A549 (cell line): ENCODE results near the gene WDR48. TPM values are rescaled to one million over a fixed set of nuclear protein-coding genes. Genes with fewer than 3 reads are reported as not detected.

Experiments used
- ATAC-seq, 2 experiments: fragments of 200-7000 bp in 1 of 2; fragments of >200 bp in 1 of 2; cut with Nextera tagmentation in 1 of 2; cut with Tn5 transposase in 1 of 2; 3 replicates each; pipeline versions ENCODE4 v1.8.0 to v1.9.1; 2018 to 2020; ENCODE audit warnings: mild to moderate bottlenecking in 1 of 2, moderate library complexity in 1 of 2
- CTCF ChIA-PET: fragments of 300-600 bp; sonication (Branson Sonifier 250); formaldehyde crosslinking; extraction: SDS; loops from one replicate; lab custom pipeline; 2021; ENCODE audit warnings: antibody characterized with exemption, inconsistent platforms; lab: Yijun Ruan, JAX
- POLR2A ChIA-PET: fragments of 350-600 bp; formaldehyde crosslinking; extraction: SDS; loops from one replicate; lab custom pipeline; 2021; ENCODE audit warnings: antibody characterized with exemption, inconsistent platforms; lab: Yijun Ruan, JAX
- DNase-seq, 2 experiments: peaks; one replicate each; pipeline versions ENCODE4 v3.0.0 to v3.0.0-alpha.2; 2011 to 2016; ENCODE audit warnings: low read depth in 1 of 2, low spot score in 1 of 2
- FAIRE-seq: peaks from 2 replicates; lab custom pipeline; 2011; peaks lifted over from hg19 to GRCh38; lab: Jason Lieb, UNC
- H3K27ac ChIP-seq, 2 experiments: fragments of >200 bp; sonication (Bioruptor Twin); formaldehyde crosslinking; 3 replicates each; pipeline ENCODE4 v1.5.1; 2016 to 2017
- H3K4me1 ChIP-seq: fragments of >200 bp; sonication (Bioruptor Twin); formaldehyde crosslinking; 3 replicates; pipeline ENCODE4 v1.6.1; 2016
- H3K4me2 ChIP-seq: fragments of >200 bp; sonication (Bioruptor Twin); formaldehyde crosslinking; 3 replicates; pipeline ENCODE4 v1.6.1; 2016
- H3K4me3 ChIP-seq: fragments of >200 bp; sonication (Bioruptor Twin); formaldehyde crosslinking; 3 replicates; pipeline ENCODE4 v1.5.1; 2016
- H3K9me3 ChIP-seq: fragments of >200 bp; sonication (Bioruptor Twin); formaldehyde crosslinking; 3 replicates; pipeline ENCODE4 v1.6.1; 2016
- CBX8 ChIP-seq: fragments of 200-600 bp; sonication (generic); IDR thresholded peaks from 2 replicates; pipeline ENCODE4 v1.6.1; 2016
- CEBPB ChIP-seq, 2 experiments: fragments of >200 bp in 1 of 2; sonication (Bioruptor Twin) in 1 of 2; formaldehyde crosslinking in 1 of 2; IDR thresholded peaks; 2 replicates each; pipeline ENCODE4 v1.6.1; 2012 to 2016
- EP300 ChIP-seq, 2 experiments: fragments of >200 bp; sonication (Bioruptor Twin); formaldehyde crosslinking; IDR thresholded peaks; 2 replicates in 1 of 2; 3 replicates in 1 of 2; pipeline ENCODE4 v1.6.1; 2016 to 2017
- FOSB ChIP-seq: fragments of 250-450 bp; sonication (Bioruptor Pico); IDR thresholded peaks from 2 replicates; pipeline ENCODE4 v1.5.0; 2020; ENCODE audit warnings: mild to moderate bottlenecking, moderate library complexity
- FOSL2 ChIP-seq, 2 experiments: fragments of 450-650 bp in 1 of 2; fragments of >200 bp in 1 of 2; sonication (Bioruptor Twin) in 1 of 2; formaldehyde crosslinking; IDR thresholded peaks; 2 replicates each; pipeline versions ENCODE4 v1.5.0 to v1.6.1; 2016 to 2020; ENCODE audit warnings: mild to moderate bottlenecking in 1 of 2, moderate library complexity in 1 of 2
- GATA3 ChIP-seq: IDR thresholded peaks from 2 replicates; pipeline ENCODE4 v1.6.1; 2012; ENCODE audit warnings: borderline replicate concordance
- HEYL ChIP-seq: fragments of 250-450 bp; sonication (Bioruptor Pico); IDR thresholded peaks from 2 replicates; pipeline ENCODE4 v1.8.0; 2021; ENCODE audit warnings: mild to moderate bottlenecking, moderate library complexity
- HOXB13 ChIP-seq: fragments of 250-450 bp; sonication (Bioruptor Pico); IDR thresholded peaks from 2 replicates; pipeline ENCODE4 v1.5.0; 2020; ENCODE audit warnings: low read depth, mild to moderate bottlenecking, moderate library complexity
- HOXB5 ChIP-seq: fragments of 250-450 bp; sonication (Bioruptor Pico); IDR thresholded peaks from 2 replicates; pipeline ENCODE4 v1.5.0; 2020; ENCODE audit warnings: mild to moderate bottlenecking, moderate library complexity
- MAFK ChIP-seq: fragments of 450-650 bp; IDR thresholded peaks from 2 replicates; pipeline ENCODE4 v1.6.1; 2014; ENCODE audit not compliant: partially characterized antibody
- NPAS2 ChIP-seq: fragments of 250-450 bp; sonication (Bioruptor Pico); IDR thresholded peaks from 2 replicates; pipeline ENCODE4 v1.8.0; 2022; ENCODE audit warnings: mild to moderate bottlenecking, moderate library complexity, borderline replicate concordance
- POLR2AphosphoS2 ChIP-seq: conservative IDR thresholded peaks from 2 replicates; pipeline ENCODE4 v1.6.1; 2012; ENCODE audit warnings: low read length, improper control_type of control experiment, inconsistent platforms
- RAD21 ChIP-seq, 2 experiments: fragments of >200 bp in 1 of 2; sonication (Bioruptor Twin) in 1 of 2; formaldehyde crosslinking in 1 of 2; IDR thresholded peaks in 1 of 2; conservative IDR thresholded peaks in 1 of 2; 2 replicates in 1 of 2; 3 replicates in 1 of 2; pipeline ENCODE4 v1.6.1; 2012 to 2018; ENCODE audit warnings: inconsistent platforms in 1 of 2
- RNF2 ChIP-seq: fragments of 200-600 bp; sonication (generic); IDR thresholded peaks from 2 replicates; pipeline ENCODE4 v1.6.1; 2016; ENCODE audit warnings: low read depth, mild to moderate bottlenecking, antibody characterized with exemption, moderate library complexity, borderline replicate concordance
- SMC3 ChIP-seq: fragments of >200 bp; sonication (Bioruptor Twin); formaldehyde crosslinking; IDR thresholded peaks from 3 replicates; pipeline ENCODE4 v1.6.1; 2018; ENCODE audit warnings: inconsistent platforms
- SREBF2 ChIP-seq: fragments of 450-650 bp; IDR thresholded peaks from 2 replicates; pipeline ENCODE4 v1.6.1; 2014; ENCODE audit warnings: mild to moderate bottlenecking, moderate library complexity
- TFCP2L1 ChIP-seq: fragments of 250-450 bp; sonication (Bioruptor Pico); IDR thresholded peaks from 2 replicates; pipeline ENCODE4 v1.5.0; 2021; ENCODE audit warnings: mild to moderate bottlenecking
- TP53 ChIP-seq: fragments of 250-450 bp; sonication (Bioruptor Pico); IDR thresholded peaks from 2 replicates; pipeline ENCODE4 v1.5.0; 2021; ENCODE audit warnings: mild to moderate bottlenecking, moderate library complexity
- ZC3H11A ChIP-seq: fragments of 450-650 bp; IDR thresholded peaks from 2 replicates; pipeline ENCODE4 v1.6.1; 2014; ENCODE audit warnings: antibody characterized with exemption, mild to moderate bottlenecking
- ZNF302 ChIP-seq: fragments of 250-450 bp; sonication (Bioruptor Pico); IDR thresholded peaks from 2 replicates; pipeline ENCODE4 v1.9.0; 2021; ENCODE audit warnings: inconsistent platforms, mild to moderate bottlenecking, moderate library complexity
- ZSCAN20 ChIP-seq: fragments of 250-450 bp; sonication (Bioruptor Pico); IDR thresholded peaks from 2 replicates; pipeline ENCODE4 v1.8.0; 2022; ENCODE audit warnings: mild to moderate bottlenecking, moderate library complexity
- WGBS: methylation state at CpG from one replicate; pipeline ENCODE4 v1.1.6; 2017; ENCODE audit errors: missing lambda C conversion rate; 5-methylcytosine and 5-hydroxymethylcytosine counted together
- polyA plus RNA-seq, 4 experiments: library from polyadenylated mRNA; depleted of rRNA in 3 of 4; stranded (reverse); fragments of >200 nt; fragmentation: RNase III in 1 of 4; extraction: RNeasy Plus Mini Kit Qiagen cat#74134 plus additional on column Dnase treatment in 1 of 4; gene quantifications; 2 replicates in 3 of 4; 3 replicates in 1 of 4; pipeline ENCODE4 v1.2.3, GENCODE V29; 2011 to 2017
- TF ChIP-seq, protein P1 (sequence below): fragments of 450-650 bp; IDR thresholded peaks from 2 replicates; pipeline ENCODE4 v1.6.1; 2014; ENCODE audit warnings: antibody characterized with exemption
- TF ChIP-seq, protein P2 (sequence below): fragments of >200 bp; sonication (Bioruptor Twin); formaldehyde crosslinking; IDR thresholded peaks from 3 replicates; pipeline ENCODE4 v1.6.1; 2016
- TF ChIP-seq, protein P3 (sequence below): fragments of 200-600 bp; sonication (generic); IDR thresholded peaks from 2 replicates; pipeline ENCODE4 v1.6.1; 2016; ENCODE audit warnings: antibody characterized with exemption, mild to moderate bottlenecking, moderate library complexity
- TF ChIP-seq, protein P4 (sequence below): fragments of >200 bp; sonication (Bioruptor Twin); formaldehyde crosslinking; IDR thresholded peaks from 2 replicates; pipeline ENCODE4 v1.6.1; 2016

The WDR48 gene
- polyA plus RNA-seq, 2 of the 4 experiments (the other 2 are of a cell fraction), result 18.8 to 41.0 TPM

DNA sequence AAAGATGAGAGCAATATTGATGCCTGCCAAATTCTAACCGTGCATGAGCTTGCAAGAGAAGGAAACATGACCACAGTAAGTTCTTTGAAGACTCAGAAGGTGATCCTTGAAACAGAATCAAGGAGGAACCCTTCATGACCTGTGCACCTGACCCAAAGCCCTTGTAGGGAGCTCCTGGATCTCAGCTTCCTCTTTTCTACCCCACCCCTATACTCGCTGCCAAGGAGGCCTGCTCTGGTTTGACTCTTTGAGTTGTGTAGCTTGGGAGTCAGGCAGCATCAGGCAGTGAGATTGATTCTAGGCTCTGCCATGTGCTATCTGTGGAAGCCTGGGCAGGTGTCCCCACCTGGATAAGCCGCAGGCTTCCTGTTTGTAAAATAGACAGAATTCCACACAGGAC, 66.3 kb downstream of the WDR48 start:
- Histone ChIP-seq H3K4me3 (no peak overlapping the region), H3K9me3 (no peaks in the 10 kb centered on the region), H3K4me1 (no peaks in the 10 kb centered on the region), H3K4me2 (no peak overlapping the region)
- ATAC-seq, result no peak
- CTCF ChIA-PET, result interaction anchor here (1.0 to 22.7 kb wide), 6 partner anchors 9 to 174 kb away, joined by 3 to 383 read pairs (median 4); no protein-coding TSS in a partner anchor
- no peak for TF ChIP-seq CEBPB (IDR thresholded peaks at IDR 0.05)
- no peak for TF ChIP-seq CBX8
- TF ChIP-seq TP53, result no peak
- no peak for TF ChIP-seq EP300 (IDR thresholded peaks at IDR 0.05)
- TF ChIP-seq, protein P1, sequence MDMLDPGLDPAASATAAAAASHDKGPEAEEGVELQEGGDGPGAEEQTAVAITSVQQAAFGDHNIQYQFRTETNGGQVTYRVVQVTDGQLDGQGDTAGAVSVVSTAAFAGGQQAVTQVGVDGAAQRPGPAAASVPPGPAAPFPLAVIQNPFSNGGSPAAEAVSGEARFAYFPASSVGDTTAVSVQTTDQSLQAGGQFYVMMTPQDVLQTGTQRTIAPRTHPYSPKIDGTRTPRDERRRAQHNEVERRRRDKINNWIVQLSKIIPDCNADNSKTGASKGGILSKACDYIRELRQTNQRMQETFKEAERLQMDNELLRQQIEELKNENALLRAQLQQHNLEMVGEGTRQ, result no peak
- TF ChIP-seq FOSL2 (IDR thresholded peaks at IDR 0.05), result no peak
- TF ChIP-seq FOSL2 (CRISPR knock-in tag; IDR thresholded peaks at IDR 0.05), result no peak
- TF ChIP-seq, protein P2, sequence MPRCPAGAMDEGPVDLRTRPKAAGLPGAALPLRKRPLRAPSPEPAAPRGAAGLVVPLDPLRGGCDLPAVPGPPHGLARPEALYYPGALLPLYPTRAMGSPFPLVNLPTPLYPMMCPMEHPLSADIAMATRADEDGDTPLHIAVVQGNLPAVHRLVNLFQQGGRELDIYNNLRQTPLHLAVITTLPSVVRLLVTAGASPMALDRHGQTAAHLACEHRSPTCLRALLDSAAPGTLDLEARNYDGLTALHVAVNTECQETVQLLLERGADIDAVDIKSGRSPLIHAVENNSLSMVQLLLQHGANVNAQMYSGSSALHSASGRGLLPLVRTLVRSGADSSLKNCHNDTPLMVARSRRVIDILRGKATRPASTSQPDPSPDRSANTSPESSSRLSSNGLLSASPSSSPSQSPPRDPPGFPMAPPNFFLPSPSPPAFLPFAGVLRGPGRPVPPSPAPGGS, result no peak
- no peak for TF ChIP-seq ZC3H11A
- TF ChIP-seq HOXB5 (CRISPR knock-in tag), result no peak
- TF ChIP-seq, protein P3, sequence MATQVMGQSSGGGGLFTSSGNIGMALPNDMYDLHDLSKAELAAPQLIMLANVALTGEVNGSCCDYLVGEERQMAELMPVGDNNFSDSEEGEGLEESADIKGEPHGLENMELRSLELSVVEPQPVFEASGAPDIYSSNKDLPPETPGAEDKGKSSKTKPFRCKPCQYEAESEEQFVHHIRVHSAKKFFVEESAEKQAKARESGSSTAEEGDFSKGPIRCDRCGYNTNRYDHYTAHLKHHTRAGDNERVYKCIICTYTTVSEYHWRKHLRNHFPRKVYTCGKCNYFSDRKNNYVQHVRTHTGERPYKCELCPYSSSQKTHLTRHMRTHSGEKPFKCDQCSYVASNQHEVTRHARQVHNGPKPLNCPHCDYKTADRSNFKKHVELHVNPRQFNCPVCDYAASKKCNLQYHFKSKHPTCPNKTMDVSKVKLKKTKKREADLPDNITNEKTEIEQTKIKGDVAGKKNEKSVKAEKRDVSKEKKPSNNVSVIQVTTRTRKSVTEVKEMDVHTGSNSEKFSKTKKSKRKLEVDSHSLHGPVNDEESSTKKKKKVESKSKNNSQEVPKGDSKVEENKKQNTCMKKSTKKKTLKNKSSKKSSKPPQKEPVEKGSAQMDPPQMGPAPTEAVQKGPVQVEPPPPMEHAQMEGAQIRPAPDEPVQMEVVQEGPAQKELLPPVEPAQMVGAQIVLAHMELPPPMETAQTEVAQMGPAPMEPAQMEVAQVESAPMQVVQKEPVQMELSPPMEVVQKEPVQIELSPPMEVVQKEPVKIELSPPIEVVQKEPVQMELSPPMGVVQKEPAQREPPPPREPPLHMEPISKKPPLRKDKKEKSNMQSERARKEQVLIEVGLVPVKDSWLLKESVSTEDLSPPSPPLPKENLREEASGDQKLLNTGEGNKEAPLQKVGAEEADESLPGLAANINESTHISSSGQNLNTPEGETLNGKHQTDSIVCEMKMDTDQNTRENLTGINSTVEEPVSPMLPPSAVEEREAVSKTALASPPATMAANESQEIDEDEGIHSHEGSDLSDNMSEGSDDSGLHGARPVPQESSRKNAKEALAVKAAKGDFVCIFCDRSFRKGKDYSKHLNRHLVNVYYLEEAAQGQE, result no peak
- no peak for TF ChIP-seq SMC3
- no peak for TF ChIP-seq GATA3
- TF ChIP-seq, all 56 proteins: peak for 0
- WGBS, result 64% methylated on average over 3 of the region's 3 CpGs
- no peak overlapping the region for H3K27ac ChIP-seq
- FAIRE-seq (no peak), DNase-seq (no peak)
- POLR2A ChIA-PET, result no interaction called here

DNA sequence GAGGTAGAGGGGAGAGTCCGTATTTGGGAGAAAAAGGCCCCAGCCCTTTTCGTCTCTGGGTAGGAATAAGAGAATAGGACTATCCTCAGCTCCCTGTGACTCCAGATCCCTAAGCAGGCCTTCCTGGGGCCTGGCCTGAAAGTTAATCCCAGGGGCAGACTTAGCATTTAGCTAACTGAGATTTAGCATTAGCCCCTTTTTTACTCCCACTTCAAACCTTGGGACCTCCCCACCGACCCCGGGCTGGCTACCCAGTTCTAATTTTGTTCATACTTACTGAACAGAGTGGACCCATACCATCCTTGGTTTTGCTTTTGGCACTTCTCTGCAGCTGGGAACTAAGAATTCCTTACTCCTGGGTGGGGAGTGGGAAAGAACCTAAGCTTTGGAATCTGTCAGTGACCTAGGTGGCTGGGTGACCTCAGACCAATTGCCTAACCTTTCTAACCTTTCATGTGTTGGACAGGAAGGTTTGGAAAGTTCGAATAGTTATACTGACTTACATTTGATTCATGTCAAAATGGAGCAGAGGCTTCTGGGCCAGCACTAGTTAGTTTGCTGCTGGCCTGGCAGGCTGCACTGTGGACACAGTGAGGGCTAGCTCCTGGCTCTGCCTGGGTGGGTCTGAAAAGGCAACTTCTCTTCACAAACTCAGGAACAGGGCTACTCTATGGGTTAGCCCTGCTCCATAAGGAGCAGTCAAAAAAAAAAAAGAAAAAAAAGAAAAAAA, 67.3 kb downstream of the WDR48 start:
- TF ChIP-seq RAD21 (conservative IDR thresholded peaks at IDR 0.05 in 1 of 2, IDR thresholded peaks at IDR 0.05 in 1 of 2), result no peak
- TF ChIP-seq FOSB (CRISPR knock-in tag), result no peak
- Histone ChIP-seq H3K4me1 (no peaks in the 10 kb centered on the region), H3K27ac (no peak overlapping the region), H3K4me3 (no peak overlapping the region), H3K4me2 (no peak overlapping the region), H3K9me3 (no peaks in the 10 kb centered on the region)
- ChIA-PET CTCF (interaction anchor here (1.1 to 22.7 kb wide), 3 partner anchors 19 to 173 kb away, joined by 4 to 383 read pairs (median 4); no protein-coding TSS in a partner anchor), POLR2A (no interaction called here)
- DNase-seq (no peak), FAIRE-seq (no peak), ATAC-seq (no peak)
- WGBS, result 59% methylated on average over 5 of the region's 5 CpGs

DNA sequence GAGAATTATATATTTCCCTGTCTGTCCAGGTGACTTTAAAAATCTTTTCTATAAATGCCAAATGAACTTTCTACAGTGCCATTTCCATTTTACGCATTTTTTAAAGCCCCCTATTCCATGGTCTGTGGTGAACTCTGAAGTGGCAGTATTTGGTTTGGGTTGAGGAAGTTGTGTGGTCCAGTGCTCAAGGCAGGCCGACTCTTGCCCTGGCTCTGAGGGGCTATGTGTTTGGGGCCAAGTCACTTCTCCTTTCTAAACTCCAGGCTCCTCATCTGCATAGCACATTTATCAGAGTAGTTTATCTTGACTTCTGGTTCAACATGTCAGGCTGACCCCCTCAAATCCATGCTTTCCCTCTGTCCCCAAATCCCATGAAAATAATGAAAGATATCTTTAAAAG, 69.8 kb downstream of the WDR48 start:
- POLR2A ChIA-PET, result no interaction called here
- TF ChIP-seq HEYL (CRISPR knock-in tag), result no peak
- no peak for TF ChIP-seq TFCP2L1 (CRISPR knock-in tag)
- TF ChIP-seq SREBF2, result no peak
- no peak for TF ChIP-seq NPAS2 (CRISPR knock-in tag)
- TF ChIP-seq, protein P4, sequence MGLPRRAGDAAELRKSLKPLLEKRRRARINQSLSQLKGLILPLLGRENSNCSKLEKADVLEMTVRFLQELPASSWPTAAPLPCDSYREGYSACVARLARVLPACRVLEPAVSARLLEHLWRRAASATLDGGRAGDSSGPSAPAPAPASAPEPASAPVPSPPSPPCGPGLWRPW, result no peak
- TF ChIP-seq TP53, result no peak
- no peak for TF ChIP-seq ZNF302 (CRISPR knock-in tag)
- no peak for TF ChIP-seq ZSCAN20 (CRISPR knock-in tag)
- no peak for TF ChIP-seq RNF2
- no peak for TF ChIP-seq HOXB13 (CRISPR knock-in tag)
- TF ChIP-seq POLR2AphosphoS2, result no peak
- TF ChIP-seq MAFK, result no peak
- TF ChIP-seq, all 56 proteins: peak for 0
- Histone ChIP-seq H3K9me3 (no peaks in the 10 kb centered on the region), H3K4me2 (no peak overlapping the region), H3K4me3 (no peak overlapping the region), H3K4me1 (peaks cover 18% of the 10 kb centered on the region), H3K27ac (no peak overlapping the region)
- CTCF ChIA-PET, result interaction anchor here (1.0 to 22.7 kb wide), 5 partner anchors 10 to 170 kb away, joined by 3 to 383 read pairs (median 6); partner anchors contain the start of gene XIRP1
- no peak for ATAC-seq
- no peak for DNase-seq
- WGBS, result 94% methylated on average over 2 of the region's 2 CpGs
- no peak for FAIRE-seq
